Cardiac septum (tissue), 1 donor: ENCODE data around the gene NMD3. TPM values are rescaled to one million over a fixed set of nuclear protein-coding genes. Genes with fewer than 3 reads are reported as not detected.

Experiments
- DNase-seq: peaks from one replicate; pipeline ENCODE4 v3.0.0-alpha.2; 2020; ENCODE audit warnings: low spot score
- intact Hi-C: fragments of 100-400 bp; cut with DNase I; formaldehyde crosslinking; loops from one replicate; pipeline ENCODE4 v1.14.0; 2022
- total RNA-seq: library from RNA; stranded (reverse); fragmentation: NEBNext Ultra II Directional; extraction: Animal tissue kit (Norgen Biotek cat#: 25700); gene quantifications from one replicate; pipeline ENCODE4 v1.2.1, GENCODE V29; 2021
- donor health status: DM: no; HTN: no; CAD: no.

NMD3 gene
- total RNA-seq, 1 donor from 2014 or later, result 70.3 TPM

DNA sequence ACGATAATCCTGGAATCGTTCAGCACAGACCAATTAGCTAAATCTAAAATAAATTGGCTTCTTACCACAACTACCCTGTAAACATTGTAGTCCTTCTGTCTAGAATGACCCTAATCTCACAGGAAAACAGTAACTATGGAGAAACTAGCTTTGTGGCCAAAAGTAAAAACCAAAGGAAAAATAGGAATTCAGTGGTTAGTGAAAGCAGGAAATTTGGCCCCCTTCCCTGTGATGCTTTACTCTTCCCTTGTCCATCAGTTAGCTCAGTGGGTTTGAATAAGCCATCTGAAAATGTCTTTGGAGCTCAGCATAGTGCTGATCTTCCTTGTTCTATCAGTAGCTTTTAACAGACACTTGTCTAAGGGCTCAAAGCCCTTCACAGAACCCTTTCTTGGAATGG, 1.6 kb downstream of the NMD3 start:
- no peak for DNase-seq
- intact Hi-C loops, result loop anchor here (5.0 kb wide), 1 partner anchor 195 kb away; no protein-coding TSS in a partner anchor

DNA sequence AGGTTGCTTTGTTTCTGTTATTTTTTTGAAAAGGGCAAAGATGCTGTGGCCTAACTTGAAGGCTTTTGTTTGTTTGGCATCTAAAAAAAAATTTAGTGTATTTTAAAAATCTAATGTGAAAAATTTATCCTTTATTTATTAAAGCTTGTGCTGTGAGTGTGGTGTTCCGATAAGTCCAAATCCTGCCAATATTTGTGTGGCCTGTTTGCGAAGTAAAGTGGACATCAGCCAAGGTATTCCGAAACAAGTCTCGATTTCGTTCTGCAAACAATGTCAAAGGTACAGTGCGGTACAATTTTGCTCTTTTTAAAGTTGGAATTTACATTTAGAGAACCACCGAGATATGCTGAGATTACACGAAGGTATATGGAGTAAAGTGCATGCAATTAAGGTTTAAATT, 3.7 kb downstream of the NMD3 start:
- no peak for DNase-seq
- intact Hi-C loops, result loop anchor here (5.0 kb wide), 1 partner anchor 193 kb away; no protein-coding TSS in a partner anchor

DNA sequence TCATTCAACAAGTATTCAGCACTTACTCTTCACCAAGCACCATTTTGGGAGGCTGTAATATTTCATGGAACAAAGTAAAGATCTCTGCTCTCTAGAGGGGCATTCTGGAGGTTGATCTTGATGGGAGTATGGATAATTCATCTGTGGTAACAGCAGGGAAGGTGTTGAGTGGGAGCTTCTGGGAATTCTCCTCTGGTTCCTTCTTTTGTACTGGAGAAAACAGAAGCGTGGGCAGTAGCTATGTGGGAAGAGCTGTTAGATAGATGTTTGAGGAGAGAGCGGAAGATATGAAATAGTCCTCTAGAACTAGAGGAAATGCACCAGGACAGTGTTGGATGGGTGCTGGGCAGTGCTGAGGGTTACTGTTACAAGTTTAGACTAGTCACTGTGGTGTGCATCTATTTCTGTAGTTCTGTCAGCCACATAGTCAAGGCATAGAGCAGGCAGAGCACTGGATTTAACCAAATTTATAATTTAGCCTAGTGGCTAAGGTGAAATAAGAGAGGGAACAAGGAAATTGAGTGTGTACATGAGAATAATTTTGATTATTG, 9.6 kb downstream of the NMD3 start:
- intact Hi-C loops, result no loop called here
- DNase-seq, result no peak

DNA sequence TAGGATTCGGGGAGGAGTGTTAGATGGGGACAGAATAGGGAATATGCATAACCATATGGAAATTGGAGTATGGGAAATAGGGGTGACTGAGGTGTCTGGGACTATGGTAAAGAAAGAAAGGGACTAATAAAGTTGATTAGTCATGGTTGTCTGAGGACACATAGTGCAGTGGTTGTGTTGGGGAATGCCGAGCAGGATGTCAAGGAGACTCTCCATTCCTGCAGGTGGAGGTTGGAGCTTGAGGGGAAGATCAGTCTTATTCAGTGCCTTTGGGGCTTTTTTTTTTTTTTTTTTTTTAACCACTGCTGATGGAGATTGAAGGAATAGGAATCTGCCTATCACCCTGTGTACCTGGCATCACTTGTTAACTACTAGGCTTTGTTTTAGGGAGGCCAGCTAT, 10.8 kb downstream of the NMD3 start:
- no peak for DNase-seq
- intact Hi-C loops, result no loop called here

DNA sequence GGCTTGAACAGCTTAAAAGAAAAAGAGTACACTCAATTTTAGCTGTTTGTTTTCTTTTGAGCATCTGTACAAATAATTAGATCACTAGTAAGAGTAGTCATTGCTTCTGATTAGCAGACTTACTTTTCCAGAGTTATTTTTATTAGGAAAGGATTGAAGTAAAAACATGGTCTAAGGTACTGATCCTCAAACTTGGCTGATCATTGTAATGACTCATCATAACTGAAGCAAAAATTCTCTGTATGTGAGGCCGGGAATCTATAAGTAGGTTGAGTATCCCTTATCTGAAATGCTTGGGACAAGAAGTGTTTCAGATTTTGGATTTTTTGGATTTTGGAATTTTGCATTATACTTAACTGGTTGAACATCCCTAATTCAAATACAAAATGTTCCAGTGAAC, 12.4 kb downstream of the NMD3 start:
- no peak for DNase-seq
- intact Hi-C loops, result no loop called here

DNA sequence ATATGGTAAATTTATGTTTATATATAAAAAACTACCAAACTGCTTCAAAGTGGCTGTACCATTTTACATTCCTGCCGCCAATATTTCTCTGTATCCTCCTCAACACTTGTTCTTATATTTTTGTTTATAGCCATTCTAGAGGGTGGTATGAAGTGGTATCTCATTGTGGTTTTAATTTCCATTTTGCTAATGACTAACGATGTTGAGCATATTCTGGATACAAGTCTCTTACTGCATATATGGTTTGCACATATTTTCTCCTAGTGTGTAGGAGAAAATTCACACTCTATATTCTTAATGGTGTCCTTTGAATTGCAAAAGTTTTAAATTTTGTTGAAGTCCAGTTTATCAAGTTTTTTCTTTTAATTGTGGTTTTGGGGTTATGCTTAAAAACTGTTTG, 15.1 kb downstream of the NMD3 start:
- intact Hi-C loops, result no loop called here
- DNase-seq, result no peak

DNA sequence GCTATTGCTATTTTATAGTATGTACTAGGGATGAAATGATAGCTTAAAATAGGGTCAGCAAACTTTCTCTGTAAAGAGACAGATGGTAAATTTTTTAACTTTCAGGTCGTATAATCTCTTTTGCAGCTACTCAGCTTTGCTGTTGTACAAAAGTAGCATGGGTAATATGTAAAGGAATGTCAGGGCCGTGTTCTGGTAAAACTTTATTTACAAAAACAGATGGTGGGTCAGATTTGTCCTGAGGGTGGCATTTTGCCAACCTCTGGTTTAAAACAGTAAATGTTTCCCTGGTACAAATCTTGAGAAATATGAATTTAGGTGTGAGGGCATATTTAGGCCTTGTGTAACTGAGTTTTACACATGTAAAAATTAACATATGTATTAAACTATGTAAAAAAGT, 18.6 kb downstream of the NMD3 start:
- intact Hi-C loops, result no loop called here
- DNase-seq, result no peak

DNA sequence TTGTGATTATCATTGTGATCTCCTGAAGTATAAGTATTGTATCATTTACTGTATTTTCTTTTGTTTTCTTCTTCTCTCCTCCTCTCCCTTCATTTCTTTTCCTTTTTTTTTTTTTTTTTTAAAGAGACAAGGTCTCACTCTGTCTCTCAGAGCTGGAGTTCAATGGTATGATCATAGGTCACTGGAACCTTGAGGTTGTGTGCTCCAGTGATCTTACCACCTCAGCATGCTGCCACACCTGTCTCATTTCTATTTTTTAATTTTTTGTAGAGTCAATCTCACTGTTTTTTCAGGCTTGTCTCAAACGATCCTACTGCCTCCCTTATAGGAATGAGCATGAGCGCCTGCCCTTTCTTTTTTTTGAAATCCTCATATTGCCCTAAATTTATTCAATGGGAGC, 23.4 kb downstream of the NMD3 start:
- DNase-seq, result no peak
- intact Hi-C loops, result no loop called here

DNA sequence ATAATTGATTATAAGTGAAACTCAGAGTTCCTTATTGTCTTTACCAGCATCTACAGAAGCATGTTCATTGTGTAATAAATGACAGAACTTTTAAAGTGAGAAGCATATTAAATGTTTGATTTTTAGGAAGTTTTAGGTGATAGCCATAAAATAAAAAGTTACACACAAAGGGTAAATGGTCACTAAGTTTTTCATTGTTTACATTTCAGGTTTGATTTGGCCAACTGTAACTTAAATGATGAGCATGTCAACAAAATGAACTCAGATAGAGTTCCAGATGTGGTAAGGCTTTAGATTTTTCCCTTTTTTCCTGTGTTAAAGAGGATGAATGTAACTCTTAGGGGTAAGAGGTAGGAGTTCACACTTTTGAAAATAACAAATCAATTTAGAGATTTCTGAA, 25.9 kb downstream of the NMD3 start:
- intact Hi-C loops, result no loop called here
- no peak for DNase-seq

DNA sequence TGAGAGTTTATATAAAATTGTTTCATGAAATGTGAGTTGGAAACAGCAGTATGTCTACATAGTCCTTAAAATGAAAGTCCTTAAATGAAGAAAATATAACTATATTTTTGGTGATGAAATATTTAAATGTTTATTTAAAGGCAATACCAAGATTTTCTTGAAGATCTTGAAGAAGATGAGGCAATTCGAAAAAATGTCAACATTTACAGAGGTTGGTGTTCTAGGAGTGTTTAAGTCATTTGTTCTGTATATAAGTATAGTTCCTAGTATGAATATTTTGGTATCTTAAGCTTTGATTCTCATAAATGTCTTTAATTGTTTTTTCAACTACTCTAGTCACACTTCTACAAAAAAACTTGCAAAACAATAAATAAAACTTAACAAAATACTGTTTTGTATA, 29.0 kb downstream of the NMD3 start:
- intact Hi-C loops, result no loop called here
- DNase-seq, result no peak

DNA sequence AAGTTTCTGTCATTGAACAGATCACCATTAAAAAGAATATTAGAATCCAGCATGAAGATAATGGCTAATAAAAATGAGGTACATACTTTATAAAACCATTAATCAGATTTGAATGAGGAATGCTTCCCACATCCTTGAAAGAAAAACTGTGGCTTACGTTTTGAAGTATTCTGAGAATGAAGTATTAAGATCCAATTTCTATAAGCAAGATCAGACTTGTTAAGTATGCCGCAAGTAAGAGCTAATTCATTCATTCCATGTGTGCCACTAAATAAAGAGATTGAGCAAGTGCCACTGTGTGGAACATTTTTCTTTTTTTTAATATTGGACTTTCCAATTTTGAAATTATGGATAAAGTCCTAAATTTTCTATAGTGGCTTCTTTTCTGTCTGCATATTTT, 30.6 kb downstream of the NMD3 start:
- intact Hi-C loops, result no loop called here
- DNase-seq, result no peak

DNA sequence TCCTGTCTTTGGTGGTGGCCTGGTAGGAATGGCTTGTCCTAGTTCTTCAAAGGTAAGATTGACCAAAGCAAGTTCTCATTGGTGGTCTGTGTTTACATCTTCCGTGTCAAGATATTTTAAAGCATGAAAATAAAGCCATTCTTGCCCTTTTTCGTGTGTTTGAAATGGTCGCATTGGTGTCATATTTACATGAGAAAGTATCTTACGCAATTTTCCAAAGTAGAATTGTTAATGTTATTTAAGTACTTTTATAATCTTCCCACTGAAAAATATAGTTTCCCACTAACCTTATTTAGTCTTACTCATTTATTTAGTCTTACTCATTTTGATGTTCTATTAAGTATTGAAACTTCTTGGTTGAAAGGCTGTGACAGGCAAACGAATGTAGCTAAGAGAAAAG, 31.0 kb downstream of the NMD3 start:
- intact Hi-C loops, result no loop called here
- no peak for DNase-seq

DNA sequence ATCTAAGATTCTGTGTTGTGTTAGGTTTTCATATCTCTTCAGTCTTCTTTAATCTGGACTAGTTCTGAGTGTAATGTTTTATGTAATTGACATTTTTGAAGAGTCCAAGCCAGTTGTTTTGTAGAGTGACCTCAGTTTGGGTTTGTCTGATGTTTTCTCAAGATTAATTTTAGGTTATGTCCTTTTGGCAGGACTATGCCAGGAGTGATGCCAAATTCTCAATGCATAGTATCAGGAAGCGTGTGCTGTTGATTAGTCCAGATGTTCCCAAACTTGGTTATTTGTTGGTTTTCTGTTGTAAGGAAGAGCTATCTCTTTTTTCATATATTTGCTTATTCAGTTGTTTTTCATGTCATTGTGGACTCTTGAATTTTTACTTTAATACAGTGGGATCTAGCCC, 32.6 kb downstream of the NMD3 start:
- DNase-seq, result no peak
- intact Hi-C loops, result no loop called here

DNA sequence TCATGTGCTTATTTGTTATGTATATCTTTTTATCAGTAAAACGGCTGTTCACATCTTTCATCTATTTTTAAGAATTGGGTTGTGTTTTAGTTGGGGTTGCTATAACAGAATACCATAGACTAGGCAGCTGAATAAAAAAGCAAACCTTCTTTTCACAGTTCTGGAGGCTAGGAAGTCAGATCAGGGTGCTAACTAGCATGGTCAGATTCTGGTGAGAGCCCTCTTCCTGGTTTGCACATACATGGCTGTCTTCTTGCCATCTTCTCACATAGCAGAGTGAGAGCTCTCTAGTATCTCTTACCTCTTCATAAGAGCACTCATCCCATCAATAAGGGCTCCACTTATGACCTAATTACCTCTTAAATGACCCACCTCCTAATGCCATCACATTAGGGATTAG, 33.8 kb downstream of the NMD3 start:
- no peak for DNase-seq
- intact Hi-C loops, result no loop called here

DNA sequence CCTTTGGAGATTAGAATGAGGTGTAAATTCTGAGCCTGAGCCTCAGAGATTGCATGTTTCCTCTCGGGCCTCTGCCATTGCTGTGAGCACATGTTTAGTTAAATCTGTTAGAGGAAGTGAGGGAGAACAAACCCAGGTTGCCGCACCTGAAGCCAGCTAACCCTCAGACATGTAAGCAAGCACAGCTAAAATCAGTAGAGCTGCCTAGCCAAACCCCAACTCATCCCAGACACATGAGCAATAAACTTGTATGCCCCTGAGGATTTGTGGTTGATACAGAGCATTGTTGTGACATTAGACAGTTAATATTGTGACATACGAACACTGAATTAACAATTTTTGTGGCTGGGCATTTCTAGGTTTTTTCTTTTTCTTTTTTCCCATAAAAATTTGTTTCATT, 41.9 kb downstream of the NMD3 start:
- DNase-seq, result no peak
- intact Hi-C loops, result no loop called here

DNA sequence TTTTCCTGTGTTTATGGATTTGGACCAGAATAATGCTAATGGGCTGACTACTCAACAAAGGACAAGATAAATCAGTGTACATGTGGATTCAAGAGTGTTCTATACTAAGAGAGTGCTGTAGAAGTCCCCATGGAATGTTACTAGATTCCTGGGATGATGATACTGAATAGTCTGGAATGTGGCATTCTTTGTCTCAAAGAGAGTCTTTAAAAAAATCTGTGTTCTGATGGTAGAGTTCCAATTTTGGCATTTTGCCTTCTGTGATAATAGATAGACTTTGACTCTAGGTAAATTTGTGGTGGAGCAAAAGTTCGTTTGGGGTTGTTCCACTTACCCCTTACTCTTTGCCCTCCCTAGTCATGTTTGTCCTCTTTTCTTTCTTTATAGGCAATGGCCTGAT, 43.7 kb downstream of the NMD3 start:
- intact Hi-C loops, result no loop called here
- DNase-seq, result no peak

DNA sequence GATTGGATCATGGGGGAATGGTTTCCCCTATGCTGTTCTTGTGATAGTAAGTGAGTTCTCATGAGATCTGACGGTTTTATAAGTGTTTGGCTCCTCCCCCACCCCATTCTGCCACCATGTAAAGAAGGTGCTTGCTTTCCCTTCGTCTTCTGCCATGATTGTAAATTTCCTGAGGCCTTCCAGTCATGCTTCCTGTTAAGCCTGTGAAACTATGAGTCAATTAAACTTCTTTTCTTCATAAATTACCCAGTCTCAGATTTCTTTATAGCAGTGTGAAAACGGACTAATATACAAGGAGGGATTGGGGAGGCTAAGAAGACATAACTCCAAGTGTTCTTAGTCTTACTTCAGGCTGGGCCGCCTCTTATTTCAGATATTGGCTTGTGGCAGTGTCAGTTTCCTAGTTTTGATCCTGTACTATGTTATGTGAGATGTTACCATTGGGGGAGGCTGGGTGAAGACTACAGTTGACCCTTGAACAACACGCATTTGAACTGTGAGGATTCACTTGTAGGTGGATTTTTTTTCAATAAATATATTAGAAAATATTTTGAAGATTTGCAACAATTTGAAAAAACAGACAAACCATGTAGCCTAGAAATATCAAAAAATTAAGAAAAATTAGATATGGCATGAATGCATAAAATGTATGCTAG, 44.9 kb downstream of the NMD3 start:
- intact Hi-C loops, result no loop called here

DNA sequence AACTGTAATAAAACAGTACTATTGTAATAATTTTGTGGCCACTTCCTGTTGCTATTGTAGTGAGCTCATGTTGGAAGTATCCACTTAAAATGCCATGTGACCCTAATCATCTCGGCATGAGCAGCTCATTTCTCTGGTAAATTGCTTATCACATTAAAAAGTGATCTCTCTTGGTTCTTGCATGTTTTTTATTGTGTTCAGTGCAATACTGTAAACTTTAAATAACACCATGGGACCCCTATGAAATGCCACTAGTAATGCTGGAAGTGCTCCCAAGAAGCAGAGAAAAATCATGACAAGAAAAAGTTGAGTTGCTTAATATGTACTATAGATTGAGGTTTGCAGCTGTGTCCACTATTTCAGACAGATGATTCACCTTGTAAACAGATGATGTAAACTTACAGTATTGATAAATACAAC, 45.6 kb downstream of the NMD3 start:
- intact Hi-C loops, result no loop called here
- DNase-seq, result no peak

More for the DNA sequence above, 44.9 kb downstream of the NMD3 start:
- no peak for DNase-seq

DNA sequence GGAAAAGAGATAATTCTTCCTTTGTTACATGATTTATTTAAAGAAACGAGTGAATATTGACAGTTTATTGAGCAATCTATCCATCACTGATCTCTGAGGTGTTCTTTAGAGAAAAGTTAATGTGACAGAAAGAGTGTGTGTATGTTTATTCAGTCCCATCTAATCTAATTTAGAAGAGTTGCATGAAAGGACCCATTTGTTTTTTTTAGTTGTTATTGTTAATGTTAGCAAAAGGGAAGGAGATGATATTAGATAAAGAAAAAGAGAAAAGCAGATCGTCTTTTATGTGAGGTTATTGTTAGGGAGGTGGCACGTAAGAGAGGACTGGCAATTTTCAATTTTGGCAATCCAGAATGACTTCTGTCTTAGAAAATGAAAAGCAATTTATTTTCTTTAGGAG, 46.5 kb downstream of the NMD3 start:
- DNase-seq, result no peak
- intact Hi-C loops, result no loop called here

DNA sequence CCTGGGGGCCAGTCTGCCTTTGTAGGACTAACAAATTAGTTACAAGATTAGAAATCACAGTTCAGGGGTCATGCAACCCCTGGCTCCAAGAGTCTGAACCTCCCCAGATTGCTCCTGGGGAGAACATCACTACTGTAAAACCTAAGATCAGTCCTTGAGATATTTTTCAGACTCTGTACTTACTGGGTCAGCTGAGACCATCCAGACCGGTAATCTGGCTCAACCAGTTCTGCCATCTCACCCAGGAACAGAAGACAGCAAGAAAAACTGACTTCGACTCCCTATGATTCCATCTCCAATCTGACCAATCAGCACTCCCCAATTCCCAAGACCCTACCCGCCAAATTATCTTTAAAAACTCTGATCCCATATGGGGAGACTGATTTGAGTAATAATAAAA, 47.5 kb downstream of the NMD3 start:
- no peak for DNase-seq
- intact Hi-C loops, result no loop called here

DNA sequence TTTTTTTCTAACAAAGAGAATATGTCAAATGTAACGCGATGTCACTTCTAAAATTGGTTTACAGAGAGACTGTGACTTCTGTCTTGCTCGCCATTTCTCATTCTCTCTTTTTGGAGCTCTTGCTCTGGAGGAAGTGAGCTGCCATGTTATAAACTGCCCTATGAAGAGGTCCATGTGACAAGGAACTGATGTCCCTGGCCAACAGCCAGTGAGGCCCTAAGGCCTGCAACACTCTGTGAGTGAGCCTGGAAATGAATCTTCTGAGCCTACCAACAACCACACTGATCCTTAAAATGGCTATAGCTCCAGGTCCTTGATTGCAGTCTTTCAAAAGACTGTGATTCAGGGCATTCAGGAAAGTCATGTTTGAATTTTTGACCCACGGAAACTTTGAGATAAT, 49.9 kb downstream of the NMD3 start:
- intact Hi-C loops, result loop anchor here (5.0 to 10.0 kb wide), 2 partner anchors 151 to 566 kb away; no protein-coding TSS in a partner anchor
- DNase-seq, result no peak

DNA sequence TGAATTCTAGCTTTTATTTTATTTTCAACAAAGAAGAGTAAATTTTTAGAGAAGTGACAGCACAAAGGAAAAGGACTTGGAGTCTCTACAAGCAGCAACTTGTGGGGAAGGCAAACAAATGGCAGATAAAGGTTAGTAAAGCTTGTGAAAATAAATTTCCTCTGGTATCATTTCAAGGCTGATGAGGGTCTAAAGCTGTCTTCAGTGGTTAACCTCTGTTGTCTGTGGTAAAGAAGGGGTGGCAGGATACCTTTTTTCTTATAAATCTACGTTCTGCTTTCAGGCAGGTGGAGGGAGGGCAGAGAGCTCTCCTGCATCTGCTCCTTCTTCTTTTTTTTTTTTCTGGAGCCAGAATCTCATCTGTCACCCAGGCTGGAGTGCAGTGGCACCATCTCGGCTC, 50.5 kb downstream of the NMD3 start:
- no peak for DNase-seq
- intact Hi-C loops, result loop anchor here (5.0 to 10.0 kb wide), 2 partner anchors 151 to 567 kb away; no protein-coding TSS in a partner anchor
